Measurements from ENCODE around the gene RXFP4. TPM values are rescaled to one million over a fixed set of nuclear protein-coding genes. Genes with fewer than 3 reads are reported as not detected.

Gene RXFP4
- polyA plus RNA-seq, 1 of the 3 experiments (the other 2 are of a cell fraction), result not detected

GRCh38 chr1:155913969-155914757 lies 27.3 kb upstream of the RXFP4 start:
- CTCF ChIA-PET, result no interaction called here

DNA sequence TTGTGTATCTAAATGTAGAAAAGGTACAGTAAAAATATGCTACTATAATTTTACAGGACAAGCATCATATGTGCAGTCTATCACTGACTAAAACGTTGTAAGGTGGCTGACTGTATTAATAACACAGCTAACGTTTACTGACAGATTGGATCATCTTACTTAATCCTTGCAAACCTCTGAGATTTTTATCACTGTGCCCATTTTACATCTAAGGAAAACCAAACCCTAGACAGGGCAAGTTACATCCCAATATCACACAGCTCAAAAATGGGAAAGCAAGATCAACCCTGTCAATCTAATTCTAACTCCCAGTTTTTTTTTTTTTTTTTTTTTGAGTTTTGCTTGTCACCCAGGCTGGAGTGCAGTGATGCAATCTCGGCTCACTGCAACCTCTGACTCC lies 22.8 kb upstream of the RXFP4 start:
- H3K4me1 ChIP-seq (ENCODE audit: control insufficient read depth in 1 of 2, insufficient read depth in 2 of 2, low read depth in 1 of 2, low read length in 1 of 2), result no peaks in the 10 kb centered on the region
- H3K9ac ChIP-seq, result no peak overlapping the region
- peaks cover 78 to 89% of the 10 kb centered on the region in 2 experiments for H3K36me3 ChIP-seq (replicated peaks in 1 of 2; ENCODE audit: control insufficient read depth in 1 of 2, insufficient read depth in 2 of 2, low read length in 1 of 2)
- DNase-seq, result no peak
- WGBS (ENCODE audit: low lambda C conversion rate), result 63% methylated on average over 3 of the region's 3 CpGs
- no peak overlapping the region for H2AFZ ChIP-seq (ENCODE audit: low read depth)
- peaks cover 66% of the 10 kb centered on the region for H3F3A ChIP-seq (replicated peaks; ENCODE audit: insufficient read depth)
- no peak for TF ChIP-seq RFX5 (IDR thresholded peaks at IDR 0.05; ENCODE audit: low read length)
- TF ChIP-seq TAF1 (IDR thresholded peaks at IDR 0.05; ENCODE audit: borderline replicate concordance, low read depth, low read length), result no peak
- H3K79me2 ChIP-seq (ENCODE audit: insufficient read depth), result peaks cover 52% of the 10 kb centered on the region
- peaks cover 6% of the 10 kb centered on the region; the same call in 1 of the 2 replicates for H4K20me1 ChIP-seq (ENCODE audit: insufficient read depth)
- H3K4me3 ChIP-seq (ENCODE audit: low read depth in 2 of 2, low read length in 1 of 2), result no peak overlapping the region
- no peaks in the 10 kb centered on the region for H3K27me3 ChIP-seq (ENCODE audit: insufficient read depth)
- H3K4me2 ChIP-seq, result no peak overlapping the region
- H3K9me2 ChIP-seq, result no peaks in the 10 kb centered on the region
- POLR2A ChIA-PET, result interaction anchor here (0.7 to 1.1 kb wide), 3 partner anchors 12 to 767 kb away, joined by 3 to 4 read pairs (median 4); partner anchors contain the start of gene KHDC4
- CTCF ChIA-PET, result no interaction called here
- no peaks in the 10 kb centered on the region for H3K9me3 ChIP-seq
- H3K27ac ChIP-seq (ENCODE audit: low read depth in 2 of 2, low read length in 1 of 2), result no peak overlapping the region

More at GRCh38 chr1:155913969-155914757, 27.3 kb upstream of the RXFP4 start:
- Histone ChIP-seq H2AFZ (ENCODE audit: low read depth) (no peak overlapping the region), H3K9ac (no peak overlapping the region), H3K4me3 (ENCODE audit: low read depth in 2 of 2, low read length in 1 of 2) (no peak overlapping the region), H3K27me3 (ENCODE audit: insufficient read depth) (no peaks in the 10 kb centered on the region), H3K36me3 (replicated peaks in 1 of 2; ENCODE audit: control insufficient read depth in 1 of 2, insufficient read depth in 2 of 2, low read length in 1 of 2) (peaks cover 61 to 83% of the 10 kb centered on the region in 2 experiments), H3K4me1 (ENCODE audit: control insufficient read depth in 1 of 2, insufficient read depth in 2 of 2, low read depth in 1 of 2, low read length in 1 of 2) (peaks cover 0 to 8% of the 10 kb centered on the region in 2 experiments; a peak in 3 of 4 replicates), H3K9me3 (no peaks in the 10 kb centered on the region), H4K20me1 (ENCODE audit: insufficient read depth) (no peaks in the 10 kb centered on the region), H3K4me2 (no peak overlapping the region), H3K79me2 (ENCODE audit: insufficient read depth) (peaks cover 32% of the 10 kb centered on the region), H3K27ac (ENCODE audit: low read depth in 2 of 2, low read length in 1 of 2) (peak overlapping the region; percentile 2 to 70; a peak in 3 of 4 replicates), H3K9me2 (no peaks in the 10 kb centered on the region), H3F3A (replicated peaks; ENCODE audit: insufficient read depth) (peaks cover 78% of the 10 kb centered on the region)
- DNase-seq, result no peak
- WGBS (ENCODE audit: low lambda C conversion rate), result 80% methylated on average over 6 of the region's 6 CpGs
- POLR2A ChIA-PET, result interaction anchor here (0.6 to 0.9 kb wide), 2 partner anchors 55 to 70 kb away, joined by 3 read pairs; partner anchors contain the start of gene SYT11
- TF ChIP-seq SIN3A (IDR thresholded peaks at IDR 0.05; ENCODE audit: borderline replicate concordance, low read depth, low read length), result no peak
- TF ChIP-seq ZBTB33 (IDR thresholded peaks at IDR 0.05; ENCODE audit: borderline replicate concordance, low read depth), result no peak
- no peak for TF ChIP-seq EP300 (IDR thresholded peaks at IDR 0.05; ENCODE audit: borderline replicate concordance in 1 of 2, low read depth in 1 of 2, low read length in 1 of 2)

DNA sequence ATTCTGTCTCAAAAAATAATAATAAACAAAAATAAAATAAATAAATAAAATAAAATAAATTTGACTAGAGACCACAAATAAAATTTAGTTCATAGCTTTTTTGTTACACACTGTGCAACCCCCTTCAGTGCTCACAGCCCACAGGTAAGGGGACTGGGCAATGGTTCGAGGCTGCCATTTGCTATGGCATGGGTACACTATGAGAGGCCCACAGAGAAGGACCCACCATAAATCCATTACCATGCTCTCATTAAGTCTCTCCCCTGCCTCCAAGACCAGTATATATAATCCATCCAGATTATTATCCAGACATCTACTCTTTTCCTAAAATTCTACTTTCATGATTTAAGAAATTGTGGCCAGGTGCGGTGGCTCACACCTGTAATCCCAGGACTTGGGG lies 21.6 kb upstream of the RXFP4 start:
- peaks cover 6% of the 10 kb centered on the region; the same call in 1 of the 2 replicates for H4K20me1 ChIP-seq (ENCODE audit: insufficient read depth)
- WGBS (ENCODE audit: low lambda C conversion rate), result 95% methylated on average over 2 of the region's 2 CpGs
- H3K4me2 ChIP-seq, result no peak overlapping the region
- no peaks in the 10 kb centered on the region for H3K9me2 ChIP-seq
- no peak overlapping the region for H2AFZ ChIP-seq (ENCODE audit: low read depth)
- no peaks in the 10 kb centered on the region for H3K4me1 ChIP-seq (ENCODE audit: control insufficient read depth in 1 of 2, insufficient read depth in 2 of 2, low read depth in 1 of 2, low read length in 1 of 2)
- no peak overlapping the region for H3K9ac ChIP-seq
- no peaks in the 10 kb centered on the region for H3K9me3 ChIP-seq
- peaks cover 76 to 88% of the 10 kb centered on the region in 2 experiments for H3K36me3 ChIP-seq (replicated peaks in 1 of 2; ENCODE audit: control insufficient read depth in 1 of 2, insufficient read depth in 2 of 2, low read length in 1 of 2)
- H3K4me3 ChIP-seq (ENCODE audit: low read depth in 2 of 2, low read length in 1 of 2), result no peak overlapping the region
- H3F3A ChIP-seq (replicated peaks; ENCODE audit: insufficient read depth), result peaks cover 55% of the 10 kb centered on the region
- no peaks in the 10 kb centered on the region for H3K27me3 ChIP-seq (ENCODE audit: insufficient read depth)
- POLR2A ChIA-PET, result interaction anchor here (1.1 kb wide), 2 partner anchors 11 to 14 kb away, joined by 3 to 4 read pairs; partner anchors contain the start of gene KHDC4
- H3K79me2 ChIP-seq (ENCODE audit: insufficient read depth), result peaks cover 52% of the 10 kb centered on the region
- CTCF ChIA-PET, result no interaction called here
- DNase-seq, result no peak
- no peak overlapping the region for H3K27ac ChIP-seq (ENCODE audit: low read depth in 2 of 2, low read length in 1 of 2)
- TF ChIP-seq NRF1 (IDR thresholded peaks at IDR 0.05; ENCODE audit: low read depth, low read length) (no peak), RAD21 (IDR thresholded peaks at IDR 0.05; ENCODE audit: low read length) (no peak), TAF1 (IDR thresholded peaks at IDR 0.05; ENCODE audit: borderline replicate concordance, low read depth, low read length) (no peak), FOXM1 (IDR thresholded peaks at IDR 0.05; ENCODE audit: low read depth) (no peak), ELF1 (IDR thresholded peaks at IDR 0.05) (no peak), GABPA (IDR thresholded peaks at IDR 0.05; ENCODE audit: low read depth) (no peak), SMC3 (IDR thresholded peaks at IDR 0.05; ENCODE audit: low read depth, low read length) (no peak), USF1 (IDR thresholded peaks at IDR 0.05; ENCODE audit: borderline replicate concordance, low read depth) (no peak), TCF12 (IDR thresholded peaks at IDR 0.05) (no peak), SIN3A (IDR thresholded peaks at IDR 0.05; ENCODE audit: borderline replicate concordance, low read depth, low read length) (no peak), POLR2AphosphoS5 (IDR thresholded peaks at IDR 0.05; ENCODE audit: low read depth, low read length) (no peak)
- TF ChIP-seq, protein P1, sequence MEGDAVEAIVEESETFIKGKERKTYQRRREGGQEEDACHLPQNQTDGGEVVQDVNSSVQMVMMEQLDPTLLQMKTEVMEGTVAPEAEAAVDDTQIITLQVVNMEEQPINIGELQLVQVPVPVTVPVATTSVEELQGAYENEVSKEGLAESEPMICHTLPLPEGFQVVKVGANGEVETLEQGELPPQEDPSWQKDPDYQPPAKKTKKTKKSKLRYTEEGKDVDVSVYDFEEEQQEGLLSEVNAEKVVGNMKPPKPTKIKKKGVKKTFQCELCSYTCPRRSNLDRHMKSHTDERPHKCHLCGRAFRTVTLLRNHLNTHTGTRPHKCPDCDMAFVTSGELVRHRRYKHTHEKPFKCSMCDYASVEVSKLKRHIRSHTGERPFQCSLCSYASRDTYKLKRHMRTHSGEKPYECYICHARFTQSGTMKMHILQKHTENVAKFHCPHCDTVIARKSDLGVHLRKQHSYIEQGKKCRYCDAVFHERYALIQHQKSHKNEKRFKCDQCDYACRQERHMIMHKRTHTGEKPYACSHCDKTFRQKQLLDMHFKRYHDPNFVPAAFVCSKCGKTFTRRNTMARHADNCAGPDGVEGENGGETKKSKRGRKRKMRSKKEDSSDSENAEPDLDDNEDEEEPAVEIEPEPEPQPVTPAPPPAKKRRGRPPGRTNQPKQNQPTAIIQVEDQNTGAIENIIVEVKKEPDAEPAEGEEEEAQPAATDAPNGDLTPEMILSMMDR (IDR thresholded peaks at IDR 0.05), result no peak
- TF ChIP-seq, protein P2, sequence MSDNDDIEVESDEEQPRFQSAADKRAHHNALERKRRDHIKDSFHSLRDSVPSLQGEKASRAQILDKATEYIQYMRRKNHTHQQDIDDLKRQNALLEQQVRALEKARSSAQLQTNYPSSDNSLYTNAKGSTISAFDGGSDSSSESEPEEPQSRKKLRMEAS (IDR thresholded peaks at IDR 0.05; ENCODE audit: low read depth), result no peak
